NCI-H2171 treated with DMSO at 0.1 percent for 48 hours (cell line): ENCODE results near the gene CD180.
"Not testable (repeated sequence)": the region's sequence is repeated elsewhere in the genome, so short reads cannot be mapped to it uniquely, and the experiment has no call there.

Experiments used
- DNase-seq: peaks from one replicate; lab custom pipeline; 2025; lab: John Stamatoyannopoulos, UW

Gene CD180

GRCh38 chr5:67188274-67189078 is 8.1 kb downstream of the CD180 start:
- no peak for DNase-seq

- DNase-seq, result no peak
Measured at GRCh38 chr5:67187006-67187715, 9.4 kb downstream of the CD180 start.

- no peak for DNase-seq
Measured at GRCh38 chr5:67183859-67184258, 12.7 kb downstream of the CD180 start.

- DNase-seq, result no peak
Measured at GRCh38 chr5:67182301-67182790, 14.3 kb downstream of the CD180 start.

- DNase-seq, result no peak
Measured at GRCh38 chr5:67181648-67182221, 14.9 kb downstream of the CD180 start.

- DNase-seq, result no peak
Measured at GRCh38 chr5:67179697-67180361, 16.8 kb downstream of the CD180 start.

- DNase-seq, result no peak
Measured at GRCh38 chr5:67178966-67179365, 17.6 kb downstream of the CD180 start.

GRCh38 chr5:67178085-67178484 is 18.5 kb downstream of the CD180 start:
- no peak for DNase-seq

- no peak for DNase-seq
Measured at GRCh38 chr5:67176936-67177335, 19.7 kb downstream of the CD180 start.

- no peak for DNase-seq
Measured at GRCh38 chr5:67173959-67174358, 22.6 kb downstream of the CD180 start.

GRCh38 chr5:67173351-67173750 is 23.2 kb downstream of the CD180 start:
- not testable (repeated sequence) for DNase-seq

GRCh38 chr5:67170767-67171166 is 25.8 kb downstream of the CD180 start:
- DNase-seq, result no peak

GRCh38 chr5:67168069-67168468 is 28.5 kb downstream of the CD180 start:
- DNase-seq, result no peak

GRCh38 chr5:67166460-67167285 is 29.9 kb downstream of the CD180 start:
- DNase-seq, result no peak

- DNase-seq, result no peak
Measured at GRCh38 chr5:67165526-67166459, 30.8 kb downstream of the CD180 start.

GRCh38 chr5:67164856-67165525 is 31.6 kb downstream of the CD180 start:
- DNase-seq, result no peak

GRCh38 chr5:67163863-67164595 is 32.6 kb downstream of the CD180 start:
- DNase-seq, result no peak

GRCh38 chr5:67163231-67163756 is 33.3 kb downstream of the CD180 start:
- DNase-seq, result no peak

GRCh38 chr5:67161767-67162166 is 34.8 kb downstream of the CD180 start:
- DNase-seq, result no peak
